BLaER1 (cell line): Measurements from ENCODE around the gene IFITM10.

Source experiments
- H3K27ac ChIP-seq: shearing (Covaris generic); formaldehyde crosslinking; 2 replicates; pipeline ENCODE4 v1.8.1; 2022
- H3K27me3 ChIP-seq: shearing (Covaris generic); formaldehyde crosslinking; 2 replicates; pipeline ENCODE4 v1.8.1; 2022
- H3K36me3 ChIP-seq: shearing (Covaris generic); formaldehyde crosslinking; 2 replicates; pipeline ENCODE4 v1.8.1; 2022
- H3K4me1 ChIP-seq: shearing (Covaris generic); formaldehyde crosslinking; 2 replicates; pipeline ENCODE4 v1.8.1; 2022
- H3K4me2 ChIP-seq: shearing (Covaris generic); formaldehyde crosslinking; 2 replicates; pipeline ENCODE4 v1.8.1; 2022
- H3K4me3 ChIP-seq: shearing (Covaris generic); formaldehyde crosslinking; 2 replicates; pipeline ENCODE4 v1.8.1; 2022
- H3K9ac ChIP-seq: shearing (Covaris generic); formaldehyde crosslinking; 2 replicates; pipeline ENCODE4 v1.8.1; 2022
- H3K9me3 ChIP-seq: shearing (Covaris generic); formaldehyde crosslinking; 2 replicates; pipeline ENCODE4 v1.8.1; 2022
- H4K20me1 ChIP-seq: shearing (Covaris generic); formaldehyde crosslinking; 2 replicates; pipeline ENCODE4 v1.8.1; 2022
- Cebpa-rat ChIP-seq: shearing (Covaris generic); IDR thresholded peaks from 2 replicates; pipeline ENCODE4 v1.8.1; 2022

Gene IFITM10

GRCh38 chr11:1750481-1750839 lies at the start of gene IFITM10:
IFITM10 (minus strand) TSS chr11:1750595; CDS start chr11:1750442, 153 bp downstream.
- H3K4me3 ChIP-seq, result 0 out of 2 replicates have a peak within 1 kb of the TSS, but pooled peaks have one; percentile 9
- peaks cover 13% of the 10 kb centered on the region; the same call in 1 of the 2 replicates for H3K36me3 ChIP-seq
- peaks cover 47% of the 10 kb centered on the region for H4K20me1 ChIP-seq
- H3K27me3 ChIP-seq, result peaks cover 24% of the 10 kb centered on the region
- peak within 1 kb of the TSS; percentile 89 for H3K4me2 ChIP-seq
- peak within 1 kb of the TSS; percentile 71 for H3K9ac ChIP-seq
- H3K27ac ChIP-seq, result peak within 1 kb of the TSS; percentile 86
- TF ChIP-seq Cebpa-rat, result no peak
- H3K9me3 ChIP-seq, result no peaks in the 10 kb centered on the region
- peaks cover 89% of the 10 kb centered on the region for H3K4me1 ChIP-seq

DNA sequence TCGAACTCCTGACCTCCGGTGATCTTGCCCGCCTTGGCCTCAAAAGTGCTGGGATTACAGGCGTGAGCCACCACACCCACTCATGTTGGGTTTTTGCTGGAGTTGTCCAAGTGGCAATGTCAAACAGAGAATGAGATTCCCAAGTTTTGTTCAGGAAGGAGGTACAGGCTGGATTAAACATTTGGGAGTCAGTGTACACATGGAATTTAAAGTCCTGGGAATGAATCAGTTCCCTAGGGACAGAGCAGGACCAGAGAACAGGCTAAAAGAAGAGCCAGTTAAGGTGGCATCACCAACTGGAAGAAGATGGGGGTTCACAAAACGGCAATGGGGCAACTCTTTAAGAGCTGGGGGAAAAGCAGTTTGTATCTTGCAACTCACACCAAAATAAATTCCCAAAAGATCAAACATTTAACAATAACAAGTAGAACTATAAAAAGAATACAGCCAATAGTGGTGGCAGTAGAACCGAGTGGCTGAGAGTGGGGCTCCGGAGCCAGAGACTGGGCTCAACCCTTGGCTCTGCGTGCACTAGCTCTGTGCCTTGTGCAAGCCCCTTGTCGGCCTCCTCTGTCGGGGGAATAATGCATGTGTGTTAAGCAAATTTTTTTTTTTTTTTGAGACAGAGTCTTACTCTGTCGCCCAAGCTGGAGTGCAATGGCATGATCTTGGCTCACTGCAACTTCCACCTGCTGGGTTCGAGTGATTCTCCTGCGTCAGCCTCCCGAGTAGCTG lies 47.2 kb upstream of the IFITM10 start:
- no peak overlapping the region for H3K27ac ChIP-seq
- H3K36me3 ChIP-seq, result no peaks in the 10 kb centered on the region
- H3K9me3 ChIP-seq, result no peaks in the 10 kb centered on the region
- no peaks in the 10 kb centered on the region for H4K20me1 ChIP-seq
- no peaks in the 10 kb centered on the region for H3K27me3 ChIP-seq
- no peak overlapping the region for H3K4me3 ChIP-seq
- no peak overlapping the region for H3K9ac ChIP-seq
- peaks cover 11% of the 10 kb centered on the region for H3K4me1 ChIP-seq
- H3K4me2 ChIP-seq, result no peak overlapping the region
- TF ChIP-seq Cebpa-rat, result no peak

- Histone ChIP-seq H3K4me1 (peaks cover 19% of the 10 kb centered on the region), H3K9ac (no peak overlapping the region), H3K36me3 (no peaks in the 10 kb centered on the region), H3K27ac (no peak overlapping the region), H3K27me3 (no peaks in the 10 kb centered on the region), H3K4me3 (no peak overlapping the region), H3K4me2 (no peak overlapping the region), H4K20me1 (no peaks in the 10 kb centered on the region), H3K9me3 (no peaks in the 10 kb centered on the region)
- no peak for TF ChIP-seq Cebpa-rat
These were observed 46.1 kb upstream of the IFITM10 start for GRCh38 chr11:1796413-1797011.

- no peak for TF ChIP-seq Cebpa-rat
- H3K27me3 ChIP-seq, result no peaks in the 10 kb centered on the region
- peak overlapping the region; percentile 70 for H3K4me2 ChIP-seq
- H3K9me3 ChIP-seq, result no peaks in the 10 kb centered on the region
- H3K36me3 ChIP-seq, result no peaks in the 10 kb centered on the region
- H3K9ac ChIP-seq, result no peak overlapping the region
- H4K20me1 ChIP-seq, result no peaks in the 10 kb centered on the region
- H3K27ac ChIP-seq, result no peak overlapping the region
- H3K4me1 ChIP-seq, result peaks cover 19% of the 10 kb centered on the region
- H3K4me3 ChIP-seq, result no peak overlapping the region
These were observed 42.7 kb upstream of the IFITM10 start for GRCh38 chr11:1793081-1793480.

GRCh38 chr11:1792461-1792860 lies 42.1 kb upstream of the IFITM10 start:
- H3K4me2 ChIP-seq, result peak overlapping the region; percentile 70
- H3K4me1 ChIP-seq, result peaks cover 19% of the 10 kb centered on the region
- no peak for TF ChIP-seq Cebpa-rat
- H4K20me1 ChIP-seq, result no peaks in the 10 kb centered on the region
- no peaks in the 10 kb centered on the region for H3K9me3 ChIP-seq
- H3K36me3 ChIP-seq, result no peaks in the 10 kb centered on the region
- no peak overlapping the region for H3K9ac ChIP-seq
- no peak overlapping the region for H3K4me3 ChIP-seq
- H3K27me3 ChIP-seq, result no peaks in the 10 kb centered on the region
- H3K27ac ChIP-seq, result no peak overlapping the region

DNA sequence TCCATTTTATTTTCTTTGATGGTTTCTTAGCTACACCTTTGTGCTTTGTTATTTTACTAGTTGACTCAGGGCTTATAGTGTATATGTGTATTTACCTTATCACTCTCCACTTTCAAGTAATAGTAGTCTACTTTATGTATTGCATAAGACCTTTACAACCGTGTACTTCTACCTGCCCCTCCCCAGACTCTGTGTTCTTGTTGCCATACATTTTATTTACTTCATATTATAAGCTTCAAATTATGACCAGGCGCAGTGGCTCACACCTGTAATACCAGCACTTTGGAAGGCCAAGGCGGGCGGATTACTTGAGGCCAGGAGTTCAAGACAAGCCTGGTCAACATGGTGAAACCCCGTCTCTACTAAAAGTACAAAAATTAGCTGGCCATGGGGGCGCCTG lies 41.5 kb upstream of the IFITM10 start:
- Histone ChIP-seq H3K27ac (no peak overlapping the region), H4K20me1 (no peaks in the 10 kb centered on the region), H3K4me3 (no peak overlapping the region), H3K9me3 (no peaks in the 10 kb centered on the region), H3K36me3 (no peaks in the 10 kb centered on the region), H3K9ac (no peak overlapping the region), H3K4me1 (peaks cover 19% of the 10 kb centered on the region), H3K27me3 (no peaks in the 10 kb centered on the region), H3K4me2 (peak overlapping the region; percentile 70)
- TF ChIP-seq Cebpa-rat, result no peak

- no peak overlapping the region for H3K4me3 ChIP-seq
- 0 out of 2 replicates have a peak overlapping the region, but pooled peaks have one; percentile 2 for H3K4me2 ChIP-seq
- H3K36me3 ChIP-seq, result no peaks in the 10 kb centered on the region
- no peak for TF ChIP-seq Cebpa-rat
- H3K9me3 ChIP-seq, result no peaks in the 10 kb centered on the region
- peaks cover 13% of the 10 kb centered on the region; the same call in 1 of the 2 replicates for H3K27me3 ChIP-seq
- no peak overlapping the region for H3K9ac ChIP-seq
- peaks cover 28% of the 10 kb centered on the region for H3K4me1 ChIP-seq
- H3K27ac ChIP-seq, result no peak overlapping the region
- peaks cover 11% of the 10 kb centered on the region; the same call in 1 of the 2 replicates for H4K20me1 ChIP-seq
These were observed 36.1 kb upstream of the IFITM10 start for GRCh38 chr11:1786466-1786865.

DNA sequence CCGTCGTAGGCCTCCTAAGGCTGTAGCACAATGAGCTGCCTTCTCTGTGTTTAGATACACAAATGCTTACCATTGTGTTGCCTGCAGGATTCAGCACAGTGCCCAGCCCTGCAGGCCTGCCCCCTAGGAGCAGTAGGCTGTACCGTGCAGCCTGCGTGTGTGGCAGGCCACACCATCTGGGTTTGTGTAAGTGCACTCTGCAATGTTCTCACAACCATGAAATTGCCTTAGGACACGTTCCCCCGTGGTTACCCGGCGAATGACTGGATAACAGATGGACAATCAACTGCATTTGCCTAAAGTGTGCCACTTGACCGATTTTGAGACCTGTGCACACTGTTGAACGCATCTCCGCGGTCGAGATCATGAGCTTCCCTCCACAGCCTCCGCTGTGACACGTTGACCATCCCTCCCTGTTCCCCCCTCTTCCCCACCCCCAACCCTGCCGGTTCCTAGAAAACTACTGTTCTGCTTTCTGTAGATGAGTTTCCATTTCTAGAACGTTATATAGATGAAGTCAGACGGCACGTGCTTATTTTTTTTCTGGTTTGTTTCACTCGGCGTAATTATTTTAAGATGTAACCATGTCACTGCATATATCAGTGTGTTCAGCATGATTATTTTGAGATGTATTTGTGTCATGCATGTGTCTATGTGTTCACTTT lies 35.5 kb upstream of the IFITM10 start:
- Histone ChIP-seq H3K4me1 (peaks cover 34% of the 10 kb centered on the region), H3K27me3 (peaks cover 13% of the 10 kb centered on the region; the same call in 1 of the 2 replicates), H3K4me3 (no peak overlapping the region), H3K9ac (no peak overlapping the region), H3K36me3 (no peaks in the 10 kb centered on the region), H4K20me1 (peaks cover 17% of the 10 kb centered on the region; the same call in 1 of the 2 replicates), H3K9me3 (no peaks in the 10 kb centered on the region), H3K4me2 (0 out of 2 replicates have a peak overlapping the region, but pooled peaks have one; percentile 2), H3K27ac (no peak overlapping the region)
- TF ChIP-seq Cebpa-rat, result no peak

DNA sequence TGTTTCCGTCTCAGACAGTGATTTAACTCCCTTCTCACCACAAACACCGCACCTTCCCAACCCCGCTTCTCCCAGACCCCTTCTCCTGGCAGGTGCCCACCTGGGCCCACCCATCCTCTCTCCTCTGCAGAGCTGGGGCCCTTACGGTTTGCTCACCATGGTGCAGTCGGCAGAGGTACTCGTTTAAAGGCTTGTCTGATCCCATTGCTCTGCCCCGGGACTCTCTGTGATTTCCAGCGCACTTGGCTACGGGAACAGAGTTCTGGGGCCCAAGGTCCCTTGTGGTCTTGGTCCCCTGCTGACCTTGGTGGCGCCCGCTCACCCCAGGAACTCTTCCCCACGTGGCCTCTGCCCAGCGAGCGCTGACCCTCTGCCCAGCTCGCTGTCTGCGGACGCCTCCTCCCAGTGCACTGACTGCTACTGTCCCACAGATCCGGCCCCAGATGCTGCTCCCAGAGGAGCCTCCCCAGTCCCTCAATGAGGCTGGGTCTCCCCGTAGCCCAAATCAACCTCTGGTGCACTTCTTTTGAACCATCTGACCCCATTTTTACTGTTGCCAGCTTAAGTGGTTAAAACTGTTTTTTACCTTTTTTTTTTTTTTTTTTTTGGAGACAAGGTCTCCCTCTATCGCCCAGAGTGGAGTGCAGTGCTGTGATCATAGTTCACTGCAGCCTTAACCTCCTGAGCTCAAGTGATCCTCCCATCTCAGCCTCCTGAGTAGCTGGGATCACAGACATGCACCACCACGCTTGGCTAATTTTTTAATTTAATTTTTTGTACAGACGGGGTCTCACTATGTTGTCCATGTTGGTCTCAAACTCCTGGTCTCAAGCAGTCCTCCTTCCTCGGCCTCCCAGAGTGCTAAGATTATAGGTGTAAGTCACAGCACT lies 34.6 kb upstream of the IFITM10 start:
- H3K9me3 ChIP-seq, result no peaks in the 10 kb centered on the region
- no peak overlapping the region for H3K4me2 ChIP-seq
- H3K4me3 ChIP-seq, result no peak overlapping the region
- peaks cover 13% of the 10 kb centered on the region; the same call in 1 of the 2 replicates for H3K27me3 ChIP-seq
- H3K27ac ChIP-seq, result no peak overlapping the region
- no peak overlapping the region for H3K9ac ChIP-seq
- H4K20me1 ChIP-seq, result peaks cover 20% of the 10 kb centered on the region; the same call in 1 of the 2 replicates
- no peak for TF ChIP-seq Cebpa-rat
- no peaks in the 10 kb centered on the region for H3K36me3 ChIP-seq
- H3K4me1 ChIP-seq, result peaks cover 42% of the 10 kb centered on the region
